ENCODE measurements around the gene ARRDC1. TPM values are rescaled to one million over a fixed set of nuclear protein-coding genes. Genes with fewer than 3 reads are reported as not detected.
"Not testable (repeated sequence)": the region's sequence is repeated elsewhere in the genome, so short reads cannot be mapped to it uniquely, and the experiment has no call there.

The ARRDC1 gene
- total and polyA plus RNA-seq, 7 donors = 6.9 to 18.9 (median 14.2) TPM

DNA sequence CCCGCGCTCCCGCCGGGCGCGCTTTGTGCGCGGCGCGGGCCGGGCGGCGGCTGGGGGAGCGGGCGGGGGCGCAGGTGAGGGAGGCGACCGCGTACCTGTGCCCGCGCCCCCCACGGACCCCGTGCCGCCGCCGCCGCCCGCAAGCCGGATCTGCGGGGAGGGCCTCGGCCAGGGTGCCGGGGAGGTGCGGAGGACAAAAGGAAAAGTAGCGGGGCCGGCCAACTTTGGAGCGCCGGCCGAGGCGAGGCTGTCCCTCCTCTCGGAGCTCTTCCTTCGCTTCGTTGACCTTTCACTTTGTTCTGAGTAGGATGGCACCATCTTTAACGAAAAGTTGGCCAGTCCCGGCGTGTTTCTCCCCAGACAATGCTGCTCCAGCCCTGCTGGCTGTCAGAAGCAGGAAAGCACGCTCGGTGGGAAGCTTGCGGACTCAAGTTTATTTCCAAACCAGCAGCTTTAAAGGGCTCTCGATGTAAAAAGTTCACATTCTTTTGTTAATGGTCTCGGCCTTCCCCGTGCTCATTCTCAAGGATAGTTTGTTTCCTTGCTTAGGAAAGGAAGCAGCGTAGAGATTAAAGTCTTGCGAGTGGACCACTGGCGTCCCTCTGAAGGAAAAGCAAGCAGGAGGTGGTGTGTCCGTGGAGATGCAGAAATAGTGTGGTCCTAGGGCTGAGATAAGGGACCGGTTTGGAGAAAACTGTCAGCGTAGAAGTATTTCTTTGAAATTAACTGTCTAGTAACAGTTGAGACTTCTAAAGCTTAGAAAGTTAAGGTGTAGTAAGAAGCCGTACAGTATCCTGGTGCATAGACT, 14.0 kb downstream of the ARRDC1 start:
- Histone ChIP-seq H3K27me3 (ENCODE audit: insufficient read depth in 3 of 3, low read length in 2 of 3) (no peaks in the 10 kb centered on the region), H3K9me3 (no peaks in the 10 kb centered on the region), H3K27ac (peak overlapping the region; percentile 76), H3K4me1 (peaks cover 35% of the 10 kb centered on the region), H3K36me3 (ENCODE audit: insufficient read depth in 1 of 2, low read depth in 1 of 2) (peaks cover 0 to 27% of the 10 kb centered on the region in 2 donors), H3K4me3 (peak overlapping the region; percentile 74)
- TF ChIP-seq, protein P1, sequence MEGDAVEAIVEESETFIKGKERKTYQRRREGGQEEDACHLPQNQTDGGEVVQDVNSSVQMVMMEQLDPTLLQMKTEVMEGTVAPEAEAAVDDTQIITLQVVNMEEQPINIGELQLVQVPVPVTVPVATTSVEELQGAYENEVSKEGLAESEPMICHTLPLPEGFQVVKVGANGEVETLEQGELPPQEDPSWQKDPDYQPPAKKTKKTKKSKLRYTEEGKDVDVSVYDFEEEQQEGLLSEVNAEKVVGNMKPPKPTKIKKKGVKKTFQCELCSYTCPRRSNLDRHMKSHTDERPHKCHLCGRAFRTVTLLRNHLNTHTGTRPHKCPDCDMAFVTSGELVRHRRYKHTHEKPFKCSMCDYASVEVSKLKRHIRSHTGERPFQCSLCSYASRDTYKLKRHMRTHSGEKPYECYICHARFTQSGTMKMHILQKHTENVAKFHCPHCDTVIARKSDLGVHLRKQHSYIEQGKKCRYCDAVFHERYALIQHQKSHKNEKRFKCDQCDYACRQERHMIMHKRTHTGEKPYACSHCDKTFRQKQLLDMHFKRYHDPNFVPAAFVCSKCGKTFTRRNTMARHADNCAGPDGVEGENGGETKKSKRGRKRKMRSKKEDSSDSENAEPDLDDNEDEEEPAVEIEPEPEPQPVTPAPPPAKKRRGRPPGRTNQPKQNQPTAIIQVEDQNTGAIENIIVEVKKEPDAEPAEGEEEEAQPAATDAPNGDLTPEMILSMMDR (IDR thresholded peaks at IDR 0.05) = no peak
- peak in 2 of 4 donors; percentile 1 to 15 for ATAC-seq
- 1% methylated on average over 26 to 58 of the region's 58 CpGs for WGBS, 3 donors
- intact Hi-C loops (cut with DNase I) = no loop called here
- peak; percentile 44 to 64 for DNase-seq

DNA sequence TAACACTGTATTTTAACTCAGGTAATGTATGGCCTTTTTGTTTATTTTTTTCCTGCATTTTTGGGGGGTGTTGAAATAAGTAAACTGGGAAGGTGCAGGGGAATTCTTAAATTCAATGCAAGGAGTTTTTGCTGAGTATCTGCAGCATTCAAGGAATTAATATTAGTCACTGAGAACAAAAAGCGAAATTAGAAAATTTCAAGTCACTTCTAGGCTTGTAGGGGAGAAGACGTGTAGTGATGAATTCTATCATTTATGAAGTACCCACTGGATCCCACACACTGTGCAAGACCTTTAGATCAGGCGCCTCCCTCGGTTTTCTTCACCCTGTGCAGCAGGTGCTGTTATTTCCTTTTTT, 14.5 kb downstream of the ARRDC1 start:
- intact Hi-C loops (cut with DNase I) = no loop called here

DNA sequence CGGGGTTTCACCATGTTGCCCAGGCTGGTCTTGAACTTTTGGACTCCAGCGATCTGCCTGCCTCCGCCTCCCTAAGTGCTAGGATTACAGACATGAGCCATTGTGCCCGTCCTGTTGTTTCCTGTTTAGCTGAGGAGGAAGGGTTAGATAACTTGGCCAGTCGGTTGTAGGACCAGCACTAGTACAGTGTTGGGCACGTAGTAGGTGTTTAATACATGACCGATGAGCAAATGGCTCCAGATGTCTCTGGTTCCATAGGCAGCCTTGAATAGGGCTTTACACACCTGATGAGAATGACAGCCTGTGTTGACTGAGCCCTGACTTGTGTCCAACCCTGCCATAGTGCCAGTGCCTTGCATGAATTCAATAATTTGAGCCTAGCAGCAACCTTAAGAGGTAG, 15.1 kb downstream of the ARRDC1 start:
- Histone ChIP-seq H3K9me3 (no peaks in the 10 kb centered on the region), H3K27ac (no peak overlapping the region), H3K4me3 (peak overlapping the region; percentile 74), H3K36me3 (ENCODE audit: insufficient read depth in 1 of 2, low read depth in 1 of 2) (peaks cover 0 to 16% of the 10 kb centered on the region in 2 donors), H3K4me1 (peaks cover 35% of the 10 kb centered on the region), H3K27me3 (ENCODE audit: insufficient read depth in 3 of 3, low read length in 2 of 3) (no peaks in the 10 kb centered on the region)
- WGBS, 3 donors = 56 to 68% (median 62%) methylated on average over 7 of the region's 7 CpGs
- intact Hi-C loops (cut with DNase I) = no loop called here
- DNase-seq = no peak
- no peak for ATAC-seq
- TF ChIP-seq, protein P1 (IDR thresholded peaks at IDR 0.05) = no peak

More for the DNA sequence above, 14.5 kb downstream of the ARRDC1 start:
- H3K4me3 ChIP-seq = peak overlapping the region; percentile 74
- DNase-seq (no peak), ATAC-seq (no peak)
- H3K27me3 ChIP-seq (ENCODE audit: insufficient read depth in 3 of 3, low read length in 2 of 3) = no peaks in the 10 kb centered on the region
- WGBS, 3 donors = 54 to 61% (median 58%) methylated on average over 4 of the region's 4 CpGs
- peak overlapping the region; percentile 76 for H3K27ac ChIP-seq
- H3K4me1 ChIP-seq = peaks cover 35% of the 10 kb centered on the region
- TF ChIP-seq, protein P1 (IDR thresholded peaks at IDR 0.05) = no peak
- H3K36me3 ChIP-seq (ENCODE audit: insufficient read depth in 1 of 2, low read depth in 1 of 2) = peaks cover 0 to 21% of the 10 kb centered on the region in 2 donors
- H3K9me3 ChIP-seq = no peaks in the 10 kb centered on the region

DNA sequence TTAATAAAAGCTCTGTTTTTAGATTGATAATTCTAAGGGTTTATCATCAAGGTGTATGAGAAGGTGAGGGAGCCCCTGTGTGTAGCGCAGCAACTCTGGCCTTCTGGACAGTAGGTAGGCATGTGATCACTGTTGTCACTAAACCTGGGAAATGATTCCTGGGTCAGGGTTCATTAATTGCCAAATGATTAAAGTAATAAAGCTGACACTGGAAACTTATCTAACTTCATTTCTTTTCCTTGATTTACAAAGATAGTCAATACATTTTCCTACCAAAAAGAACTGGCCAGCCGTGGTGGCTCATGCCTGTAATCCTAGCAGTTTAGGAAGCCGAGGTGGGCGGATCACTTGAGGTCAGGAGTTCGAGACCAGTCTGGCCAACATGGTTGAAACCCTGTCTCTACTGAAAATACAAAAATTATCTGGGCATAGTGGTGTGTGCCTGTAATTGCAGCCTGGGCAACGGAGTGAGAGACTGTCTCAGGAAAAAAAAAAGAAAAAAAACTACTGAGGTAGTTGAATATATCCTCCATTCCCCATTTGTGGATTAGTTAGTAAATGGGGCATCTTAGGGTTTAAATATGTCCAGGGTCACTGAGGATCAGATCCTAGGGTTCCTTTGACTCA, 15.8 kb downstream of the ARRDC1 start:
- TF ChIP-seq, protein P1 (IDR thresholded peaks at IDR 0.05) = peak; percentile 23
- 42 to 55% (median 44%) methylated on average over 6 of the region's 6 CpGs for WGBS, 3 donors
- DNase-seq (no peak), ATAC-seq (no peak)
- H3K27ac ChIP-seq = no peak overlapping the region
- H3K27me3 ChIP-seq (ENCODE audit: insufficient read depth in 3 of 3, low read length in 2 of 3) = no peaks in the 10 kb centered on the region
- peaks cover 35% of the 10 kb centered on the region for H3K4me1 ChIP-seq
- H3K9me3 ChIP-seq = no peaks in the 10 kb centered on the region
- H3K4me3 ChIP-seq = peak overlapping the region; percentile 74
- H3K36me3 ChIP-seq (ENCODE audit: insufficient read depth in 1 of 2, low read depth in 1 of 2) = peaks cover 0 to 11% of the 10 kb centered on the region in 2 donors
- intact Hi-C loops (cut with DNase I) = no loop called here

DNA sequence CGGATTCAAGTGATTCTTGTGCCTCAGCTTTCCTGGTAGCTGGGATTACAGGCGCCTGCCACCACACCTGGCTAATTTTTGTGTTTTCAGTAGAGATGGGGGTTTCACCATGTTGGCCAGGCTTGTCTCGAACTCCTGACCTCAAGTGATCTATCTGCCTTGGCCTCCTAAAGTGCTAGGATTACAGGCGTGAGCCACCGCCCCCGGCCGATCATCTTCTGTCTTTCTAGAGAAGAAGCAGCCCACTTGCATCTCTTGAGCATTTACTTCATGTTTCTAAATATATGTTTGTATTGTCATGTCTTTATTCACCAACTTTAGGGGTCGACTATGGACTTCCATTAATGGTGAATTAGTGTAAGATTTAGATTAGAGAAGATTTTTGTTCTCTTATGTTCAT, 16.7 kb downstream of the ARRDC1 start:
- H3K4me3 ChIP-seq; H3K36me3 ChIP-seq (ENCODE audit: insufficient read depth in 1 of 2, low read depth in 1 of 2); H3K9me3 ChIP-seq; intact Hi-C loops (cut with DNase I); H3K27me3 ChIP-seq (ENCODE audit: insufficient read depth in 3 of 3, low read length in 2 of 3); DNase-seq; ATAC-seq; H3K27ac ChIP-seq: not testable (repeated sequence)
- WGBS, 3 donors = 68 to 81% (median 71%) methylated on average over 8 of the region's 8 CpGs
- H3K4me1 ChIP-seq = peaks cover 35% of the 10 kb centered on the region

All from psoas muscle (tissue), 8 donors.